GM19023 (cell line): Measurements from ENCODE around the gene LIMCH1.

Experiments
- ATAC-seq: cut with Tn5 transposase; IDR thresholded peaks from one replicate; pipeline ENCODE4 v1.9.1; 2021; ENCODE audit warnings: mild to moderate bottlenecking, moderate library complexity; ENCODE audit not compliant: unreplicated experiment

Gene LIMCH1

GRCh38 chr4:41530741-41531140, 7.2 kb upstream of the LIMCH1 start:
- ATAC-seq = no peak

GRCh38 chr4:41532336-41532735, 5.6 kb upstream of the LIMCH1 start:
- no peak for ATAC-seq

- ATAC-seq = no peak
Measured at GRCh38 chr4:41532882-41533281, 5.1 kb upstream of the LIMCH1 start.

- no peak for ATAC-seq
Measured at GRCh38 chr4:41533680-41534079, 4.3 kb upstream of the LIMCH1 start.

DNA sequence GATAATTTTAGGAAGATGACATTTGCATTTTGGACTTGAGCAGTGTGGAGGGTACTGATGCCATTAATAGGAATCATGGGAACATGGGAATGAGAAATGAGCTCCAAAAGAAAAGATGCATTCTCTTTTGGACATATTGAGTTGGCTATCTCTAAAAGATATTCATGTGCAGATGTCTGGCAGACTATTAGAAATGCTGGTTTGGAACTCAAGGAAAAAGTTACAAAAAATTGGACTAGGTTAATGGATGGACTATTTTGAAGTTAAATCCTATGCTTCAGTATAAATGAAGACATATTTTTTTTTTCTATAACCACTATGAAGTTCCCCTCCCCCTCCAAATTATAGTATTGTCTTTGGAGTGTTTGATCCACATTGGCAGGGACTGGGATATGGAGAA, 3.6 kb upstream of the LIMCH1 start:
- no peak for ATAC-seq

DNA sequence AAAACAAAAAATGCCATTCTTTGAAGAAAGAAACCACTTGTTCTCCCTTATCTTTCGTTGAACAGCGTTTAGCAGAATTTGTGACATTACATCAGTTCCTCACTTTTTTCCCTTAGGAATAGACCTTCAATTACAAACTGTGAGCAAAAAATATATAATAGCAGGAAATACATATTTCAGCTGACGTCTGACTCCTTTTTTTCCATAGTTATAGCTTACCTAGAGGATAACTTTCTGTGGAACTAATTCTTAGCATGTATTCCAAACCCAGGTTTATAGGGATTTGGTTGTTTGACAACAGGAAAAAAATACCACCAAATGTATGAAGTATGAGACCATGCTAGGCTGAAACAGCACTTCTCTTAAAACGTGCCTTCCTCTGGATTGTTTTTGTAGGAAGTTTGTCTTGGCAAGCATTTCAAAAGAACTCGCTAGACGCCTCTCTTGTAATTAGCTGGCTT, 2.0 kb upstream of the LIMCH1 start:
- no peak for ATAC-seq

DNA sequence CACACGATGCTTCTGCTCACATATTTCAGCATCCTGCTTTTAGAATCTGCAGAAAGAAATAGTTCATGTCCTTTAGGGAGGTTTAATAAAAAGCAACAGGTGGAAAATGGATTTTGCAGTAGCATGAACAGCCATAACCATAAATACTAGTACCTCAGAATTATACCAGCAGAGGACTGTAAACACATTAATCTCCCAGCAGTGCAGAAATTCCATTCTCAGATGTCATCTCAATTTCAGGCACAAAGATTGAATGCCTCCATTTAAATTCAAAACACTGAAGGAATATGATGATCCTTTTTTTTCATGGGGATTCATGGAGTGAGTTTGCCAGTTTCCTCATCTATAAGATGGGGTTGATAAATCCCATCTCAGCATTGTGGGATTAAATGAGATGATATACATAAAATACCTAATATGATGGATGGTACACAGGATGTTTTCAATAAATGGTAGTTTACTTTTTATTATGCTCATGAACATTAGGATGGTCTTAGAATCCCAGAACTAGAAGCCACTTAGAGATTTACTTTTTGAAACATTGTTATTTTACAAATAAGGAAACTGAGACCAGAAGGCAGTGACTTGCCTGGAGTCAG, 566 bp upstream of the LIMCH1 start:
- ATAC-seq = no peak

GRCh38 chr4:41538887-41539498, 1.0 kb downstream of the LIMCH1 start:
- ATAC-seq = no peak

DNA sequence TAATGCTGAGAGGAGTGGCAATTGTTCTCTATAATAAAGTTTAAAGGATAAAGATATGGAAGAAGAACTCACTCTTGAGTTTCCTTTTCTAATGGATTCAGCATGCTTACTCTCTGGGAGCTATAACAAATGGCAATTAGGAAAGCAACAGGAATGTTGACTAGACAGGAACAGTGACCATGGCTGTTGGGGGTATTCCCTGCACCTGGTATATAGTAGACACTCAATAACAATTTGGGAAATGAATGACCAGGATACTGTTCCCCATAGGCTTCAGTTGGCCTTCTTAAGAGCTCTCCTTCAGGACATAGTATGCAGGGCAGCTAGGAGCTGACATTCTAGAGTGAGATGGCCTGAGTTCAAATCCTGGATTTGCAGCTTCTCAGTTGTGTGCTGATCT, 1.8 kb downstream of the LIMCH1 start:
- no peak for ATAC-seq

GRCh38 chr4:41540687-41541086, 2.7 kb downstream of the LIMCH1 start:
- no peak for ATAC-seq

- ATAC-seq = no peak
Measured at GRCh38 chr4:41541687-41542094, 3.7 kb downstream of the LIMCH1 start.

GRCh38 chr4:41542526-41543275, 4.7 kb downstream of the LIMCH1 start:
- ATAC-seq = no peak

GRCh38 chr4:41545238-41545637, 7.3 kb downstream of the LIMCH1 start:
- no peak for ATAC-seq

DNA sequence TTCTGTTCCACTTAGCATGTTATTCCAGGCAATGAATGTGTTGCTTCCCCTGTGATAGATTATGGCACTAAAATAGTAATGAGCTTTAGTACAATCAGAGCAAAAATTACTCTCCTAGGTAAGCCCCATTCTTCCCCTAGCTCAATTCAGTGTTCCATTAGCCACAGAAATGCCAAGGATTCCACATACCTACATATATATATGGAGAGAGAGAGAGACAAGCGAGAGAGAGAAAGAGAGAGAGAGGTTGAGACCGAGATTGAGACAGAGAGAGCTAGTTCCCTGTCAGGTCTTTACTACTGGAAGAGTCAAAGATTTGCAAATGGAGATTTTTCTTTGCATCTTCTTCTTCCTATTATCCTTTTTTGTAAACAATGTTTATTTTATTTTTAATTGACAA, 8.7 kb downstream of the LIMCH1 start:
- no peak for ATAC-seq

- no peak for ATAC-seq
Measured at GRCh38 chr4:41548305-41548880, 10.4 kb downstream of the LIMCH1 start.

- ATAC-seq = no peak
Measured at GRCh38 chr4:41549478-41549877, 11.5 kb downstream of the LIMCH1 start.

DNA sequence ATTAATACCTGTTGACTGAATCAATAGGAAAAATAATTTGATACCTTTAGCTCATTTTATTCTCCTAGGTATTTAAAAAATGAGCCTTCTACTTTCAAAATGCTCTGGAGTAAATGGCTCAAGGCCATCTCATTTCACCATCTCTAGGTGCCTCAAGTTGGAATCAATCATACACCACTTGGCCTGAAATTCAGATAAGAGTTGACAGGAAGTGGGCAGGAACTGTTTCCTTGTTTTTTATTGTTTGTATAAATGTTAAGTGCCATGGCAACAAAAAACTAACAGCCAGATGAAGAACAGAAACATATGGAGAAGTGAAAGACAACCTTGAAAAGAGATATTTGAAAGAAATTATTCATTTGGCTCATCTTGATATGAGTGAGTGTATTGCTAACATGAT, 12.4 kb downstream of the LIMCH1 start:
- no peak for ATAC-seq

DNA sequence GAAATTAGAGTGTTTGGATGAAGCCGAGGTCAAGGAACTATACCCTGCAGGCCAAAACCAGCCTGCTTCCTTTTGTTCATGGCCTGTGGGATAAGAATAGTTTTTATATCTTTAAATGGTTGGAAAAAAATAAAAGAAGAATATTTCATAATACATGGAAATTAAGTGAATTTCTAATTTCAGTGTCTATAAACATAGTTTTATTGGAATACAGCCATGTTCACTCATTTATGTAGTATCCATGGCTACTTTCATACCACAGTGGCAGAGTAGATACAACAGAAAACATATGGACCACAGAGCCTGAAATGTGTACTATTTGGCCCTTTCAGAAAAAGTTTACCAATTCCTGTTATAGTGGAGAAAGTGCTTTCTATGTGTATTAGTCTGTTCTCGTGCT, 13.6 kb downstream of the LIMCH1 start:
- ATAC-seq = no peak

GRCh38 chr4:41554905-41555304, 16.9 kb downstream of the LIMCH1 start:
- no peak for ATAC-seq

- ATAC-seq = no peak
Measured at GRCh38 chr4:41556526-41556925, 18.6 kb downstream of the LIMCH1 start.

- ATAC-seq = no peak
Measured at GRCh38 chr4:41559940-41560516, 22.1 kb downstream of the LIMCH1 start.

DNA sequence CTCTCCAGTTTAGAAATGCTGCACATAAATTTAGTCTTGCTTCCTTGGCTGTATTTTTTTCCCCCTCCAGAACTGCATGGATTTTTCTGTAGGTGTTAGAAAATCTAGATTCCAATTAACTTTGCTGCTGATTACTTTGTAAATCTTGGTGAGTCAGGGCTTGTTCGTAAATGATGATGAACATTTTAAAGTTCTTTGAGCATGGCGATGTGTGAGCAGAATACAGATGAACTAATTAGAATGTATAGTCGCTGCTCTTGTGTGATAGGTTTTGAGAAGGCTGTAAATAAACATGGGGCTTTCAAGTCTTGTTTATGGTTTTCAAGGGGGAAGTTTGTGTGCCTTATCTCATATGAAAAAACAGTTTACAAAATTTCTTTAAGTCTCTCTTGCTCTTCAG, 23.3 kb downstream of the LIMCH1 start:
- ATAC-seq = no peak
